ENCODE measurements around the gene TMEM87B.

TMEM87B gene

GRCh38 chr2:112153179-112153490 is 98.1 kb downstream of the TMEM87B start:
- no peak for DNase-seq

- no peak for DNase-seq
These were observed 98.4 kb downstream of the TMEM87B start for GRCh38 chr2:112153501-112153900.

GRCh38 chr2:112154246-112155117 is 99.4 kb downstream of the TMEM87B start:
- no peak for DNase-seq

- no peak for DNase-seq
These were observed 100.5 kb downstream of the TMEM87B start for GRCh38 chr2:112155331-112156151.

- DNase-seq, result no peak
These were observed 101.3 kb downstream of the TMEM87B start for GRCh38 chr2:112156152-112156986.

- no peak for DNase-seq
These were observed 102.4 kb downstream of the TMEM87B start for GRCh38 chr2:112157472-112157871.

GRCh38 chr2:112159454-112159921 is 104.4 kb downstream of the TMEM87B start:
- no peak for DNase-seq

- no peak for DNase-seq
These were observed 105.5 kb downstream of the TMEM87B start for GRCh38 chr2:112160283-112161250.

GRCh38 chr2:112161431-112162145 is 106.5 kb downstream of the TMEM87B start:
- DNase-seq, result no peak

GRCh38 chr2:112162341-112162740 is 107.3 kb downstream of the TMEM87B start:
- DNase-seq, result no peak

- no peak for DNase-seq
These were observed 107.9 kb downstream of the TMEM87B start for GRCh38 chr2:112162956-112163355.

GRCh38 chr2:112163541-112163981 is 108.5 kb downstream of the TMEM87B start:
- DNase-seq, result no peak

GRCh38 chr2:112164876-112165275 is 109.8 kb downstream of the TMEM87B start:
- DNase-seq, result no peak

GRCh38 chr2:112165296-112165695 is 110.2 kb downstream of the TMEM87B start:
- no peak for DNase-seq

- DNase-seq, result no peak
These were observed 111.9 kb downstream of the TMEM87B start for GRCh38 chr2:112166806-112167499.

GRCh38 chr2:112168422-112169124 is 113.5 kb downstream of the TMEM87B start:
- no peak for DNase-seq
